Measurements from ENCODE around the gene RAB11FIP4. TPM values are rescaled to one million over a fixed set of nuclear protein-coding genes. Genes with fewer than 3 reads are reported as not detected.
"Not testable (repeated sequence)": the region's sequence is repeated elsewhere in the genome, so short reads cannot be mapped to it uniquely, and the experiment has no call there.

Gene RAB11FIP4
- total and polyA plus RNA-seq, 12 donors, result 0.48 to 3.8 (median 2.3) TPM

DNA sequence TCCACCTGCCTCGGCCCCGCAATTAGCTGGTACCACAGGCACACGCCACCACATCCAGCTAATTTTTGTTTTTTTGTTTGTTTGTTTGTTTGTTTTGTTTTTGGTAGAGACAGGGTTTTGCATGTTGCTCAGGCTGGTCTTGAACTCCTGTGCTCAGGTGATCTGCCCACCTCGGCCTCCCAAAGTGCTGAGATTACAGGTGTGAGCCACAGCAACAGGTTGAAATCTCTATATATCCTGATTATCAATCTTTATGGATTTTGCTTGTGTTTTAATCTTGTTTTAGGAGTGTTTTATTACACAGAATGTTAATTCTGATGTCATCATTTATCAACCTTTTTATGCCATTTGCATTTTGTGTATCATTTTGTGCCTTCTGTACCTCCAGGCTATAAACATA lies 48.2 kb downstream of the RAB11FIP4 start:
- Histone ChIP-seq H3K36me3 (replicated peaks in 1 of 2) (no peaks in the 10 kb centered on the region), H3K9me3 (replicated peaks in 1 of 3) (no peaks in the 10 kb centered on the region), H3K4me1 (replicated peaks in 1 of 2) (no peaks in the 10 kb centered on the region), H3K27ac (no peak overlapping the region), H3K4me3 (no peak overlapping the region), H3K27me3 (no peaks in the 10 kb centered on the region)
- intact Hi-C loops (cut with DNase I), result loop anchor here (5.0 kb wide), 2 partner anchors 83 to 403 kb away; no protein-coding TSS in a partner anchor
- WGBS, 4 donors, result 85 to 92% (median 89%) methylated on average over 4 of the region's 4 CpGs
- DNase-seq, result no peak
- no peak for TF ChIP-seq POLR2A (IDR thresholded peaks at IDR 0.05)
- TF ChIP-seq CTCF (IDR thresholded peaks at IDR 0.05), result no peak

DNA sequence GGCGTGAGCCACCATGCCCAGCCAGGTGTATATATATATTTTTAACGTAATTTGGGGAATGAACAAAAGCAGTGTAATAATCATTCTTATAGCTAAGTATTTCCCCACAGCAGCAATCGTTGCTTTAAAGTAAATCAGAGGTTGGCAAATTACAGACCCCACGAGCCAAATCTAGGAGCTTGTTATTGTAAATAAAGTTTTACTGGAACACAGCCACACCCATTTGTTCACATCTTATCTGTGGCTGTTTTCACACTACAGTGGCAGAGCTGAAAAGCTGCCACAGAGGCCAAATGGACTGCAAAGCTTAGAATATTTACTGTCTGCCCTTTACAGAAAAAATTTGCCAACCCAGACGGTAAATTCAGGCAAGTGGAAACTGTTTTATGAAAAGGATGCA lies 50.8 kb downstream of the RAB11FIP4 start:
- WGBS, 4 donors, result 72 to 81% (median 78%) methylated on average over 5 of the region's 5 CpGs
- intact Hi-C loops (cut with DNase I), result no loop called here
- Histone ChIP-seq H3K4me1 (replicated peaks in 1 of 2) (no peaks in the 10 kb centered on the region), H3K36me3 (replicated peaks in 1 of 2) (no peaks in the 10 kb centered on the region), H3K9me3 (replicated peaks in 1 of 3) (no peaks in the 10 kb centered on the region), H3K27ac (no peak overlapping the region), H3K27me3 (no peaks in the 10 kb centered on the region), H3K4me3 (no peak overlapping the region)
- no peak for DNase-seq
- TF ChIP-seq CTCF (IDR thresholded peaks at IDR 0.05) (no peak), POLR2A (IDR thresholded peaks at IDR 0.05) (no peak)

DNA sequence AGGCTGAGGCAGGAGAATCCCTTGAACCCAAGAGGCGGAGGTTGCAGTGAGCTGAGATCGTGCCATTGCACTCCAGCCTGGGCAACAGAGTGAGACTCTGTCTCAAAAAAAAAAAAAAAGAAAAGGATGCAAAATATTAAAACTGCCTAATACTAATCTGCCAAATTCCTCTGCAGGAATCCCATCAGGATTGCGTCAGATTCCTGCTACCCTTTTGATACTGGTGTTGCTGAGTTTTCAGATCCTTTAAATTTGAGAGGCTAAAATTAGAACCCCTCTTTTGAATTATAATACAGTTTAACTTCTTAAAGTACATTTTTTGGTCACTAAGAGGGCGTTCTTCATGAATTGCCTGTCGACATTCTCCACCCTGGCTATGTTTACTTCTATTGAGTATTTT lies 51.4 kb downstream of the RAB11FIP4 start:
- 73 to 82% (median 78%) methylated on average over 5 of the region's 5 CpGs for WGBS, 4 donors
- H3K4me3 ChIP-seq; H3K27me3 ChIP-seq; intact Hi-C loops (cut with DNase I); H3K9me3 ChIP-seq (replicated peaks in 1 of 3); H3K27ac ChIP-seq; H3K4me1 ChIP-seq (replicated peaks in 1 of 2); DNase-seq; H3K36me3 ChIP-seq (replicated peaks in 1 of 2): not testable (repeated sequence)

DNA sequence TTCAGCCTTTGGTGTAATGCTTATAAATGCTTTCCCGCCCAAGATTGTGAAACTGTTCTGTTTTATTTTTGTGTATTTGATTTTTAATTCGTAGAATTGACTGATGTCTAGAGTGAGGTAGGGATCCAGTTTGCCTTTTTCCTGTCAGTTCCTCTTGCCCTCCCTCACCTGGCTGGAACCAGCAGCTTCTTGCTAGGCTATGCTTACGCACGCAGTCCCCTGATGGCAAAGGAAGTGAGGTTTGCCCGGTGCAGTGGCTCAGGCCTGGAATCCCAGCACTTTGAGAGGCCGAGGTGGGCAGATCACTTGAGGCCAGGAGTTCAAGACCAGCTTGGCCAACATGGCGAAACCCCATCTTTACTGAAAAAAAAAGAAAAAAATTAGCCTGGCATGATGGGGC lies 51.9 kb downstream of the RAB11FIP4 start:
- no peak overlapping the region for H3K4me3 ChIP-seq
- TF ChIP-seq CTCF (IDR thresholded peaks at IDR 0.05) (no peak), POLR2A (IDR thresholded peaks at IDR 0.05) (no peak)
- DNase-seq, result no peak
- H3K36me3 ChIP-seq (replicated peaks in 1 of 2), result no peaks in the 10 kb centered on the region
- H3K27ac ChIP-seq, result no peak overlapping the region
- no peaks in the 10 kb centered on the region for H3K9me3 ChIP-seq (replicated peaks in 1 of 3)
- 80 to 88% (median 81%) methylated on average over 7 of the region's 7 CpGs for WGBS, 4 donors
- H3K27me3 ChIP-seq, result no peaks in the 10 kb centered on the region
- intact Hi-C loops (cut with DNase I), result no loop called here
- H3K4me1 ChIP-seq (replicated peaks in 1 of 2), result no peaks in the 10 kb centered on the region

GRCh38 chr17:31444026-31444425 lies 52.6 kb downstream of the RAB11FIP4 start:
- WGBS, 4 donors, result 77 to 97% (median 79%) methylated on average over 2 of the region's 2 CpGs
- intact Hi-C loops (cut with DNase I), result no loop called here
- no peak for TF ChIP-seq POLR2A (IDR thresholded peaks at IDR 0.05)
- TF ChIP-seq CTCF (IDR thresholded peaks at IDR 0.05), result no peak

More at GRCh38 chr17:31444026-31444425, 52.6 kb downstream of the RAB11FIP4 start:
- H3K27ac ChIP-seq, result no peak overlapping the region
- no peaks in the 10 kb centered on the region for H3K36me3 ChIP-seq (replicated peaks in 1 of 2)
- no peak for DNase-seq
- H3K27me3 ChIP-seq, result no peaks in the 10 kb centered on the region
- H3K4me1 ChIP-seq (replicated peaks in 1 of 2), result no peaks in the 10 kb centered on the region
- no peaks in the 10 kb centered on the region for H3K9me3 ChIP-seq (replicated peaks in 1 of 3)
- no peak overlapping the region for H3K4me3 ChIP-seq
